Stomach smooth muscle (tissue), 2 donors: ENCODE data around the gene CRPPA.
A peak's percentile ranks its signal among the peaks of the same experiment; 100 is the strongest.
"Not testable (repeated sequence)": the region's sequence is repeated elsewhere in the genome, so short reads cannot be mapped to it uniquely, and the experiment has no call there.

Experiments used
- H3K27ac ChIP-seq: one replicate; pipeline ENCODE4 v1.7.0; 2013; ENCODE audit warnings: mild to moderate bottlenecking, low read length, inconsistent platforms
- H3K27me3 ChIP-seq, 2 donors: one replicate each; pipeline ENCODE4 v1.7.0; 2013; ENCODE audit warnings: low read length in 2 of 2; ENCODE audit not compliant: insufficient read depth in 2 of 2, control insufficient read depth in 1 of 2
- H3K36me3 ChIP-seq, 2 donors: one replicate each; pipeline ENCODE4 v1.7.0; 2013; ENCODE audit warnings: low read length in 2 of 2; ENCODE audit not compliant: control insufficient read depth in 2 of 2, insufficient read depth in 2 of 2
- H3K4me1 ChIP-seq: one replicate; pipeline ENCODE4 v1.7.0; 2013; ENCODE audit warnings: low read length; ENCODE audit not compliant: control insufficient read depth, insufficient read depth
- H3K4me3 ChIP-seq, 2 donors: one replicate each; pipeline ENCODE4 v1.7.0; 2013; ENCODE audit warnings: low read length in 2 of 2
- H3K9ac ChIP-seq, 2 donors: one replicate each; pipeline ENCODE4 v1.7.0; 2013; ENCODE audit warnings: low read length in 2 of 2, mild to moderate bottlenecking in 1 of 2
- H3K9me3 ChIP-seq, 2 donors: one replicate each; pipeline ENCODE4 v1.7.0; 2013; ENCODE audit warnings: low read length in 2 of 2; ENCODE audit not compliant: control insufficient read depth in 2 of 2
- donor health status: healthy.
- donor health status: Pancreatic carcinoma.

CRPPA gene

DNA sequence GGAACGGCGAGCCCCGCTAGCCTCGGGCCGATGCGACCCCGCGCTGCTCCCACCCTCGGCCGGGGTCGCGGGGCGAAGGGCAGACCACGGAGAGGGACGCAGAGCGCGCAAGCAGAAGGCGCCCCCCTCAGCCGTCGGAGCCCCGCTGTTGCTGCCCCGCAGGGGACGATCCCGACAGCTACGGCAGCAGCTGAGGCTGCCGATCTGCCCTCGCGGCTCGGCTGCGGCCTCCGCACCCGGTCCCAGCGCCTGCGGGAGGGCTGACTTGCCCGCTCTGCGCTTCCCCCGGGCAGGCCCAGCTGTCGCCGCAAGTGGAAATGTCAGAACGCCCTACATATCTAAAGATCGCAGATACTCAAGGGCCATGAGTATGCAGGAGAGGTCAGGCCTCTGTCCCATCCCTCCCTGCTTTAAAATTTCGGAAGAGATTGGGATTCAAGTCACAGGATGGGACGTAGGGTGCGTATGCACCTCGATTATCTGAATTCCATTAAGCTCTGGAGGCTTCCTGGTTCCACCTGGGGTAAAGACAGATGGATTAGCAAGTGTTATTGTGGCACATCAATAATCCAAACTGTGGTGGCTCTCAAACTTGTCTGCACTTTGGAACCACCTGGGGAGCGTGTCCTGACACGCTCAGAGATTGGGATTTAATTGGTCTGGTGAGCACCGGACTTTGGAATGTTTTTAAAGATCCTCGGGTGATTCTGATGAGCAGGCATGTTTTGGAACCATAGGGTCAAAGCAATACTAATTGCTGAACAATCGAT lies at the start of gene CRPPA:
CRPPA (minus strand) TSS at position 206 of the 770 bp plus-strand sequence. CDS start 216 bp downstream, outside the sequence.
- Histone ChIP-seq H3K36me3 (no peaks in the 10 kb centered on the region), H3K4me3 (peak within 1 kb of the TSS; percentile 70 to 85), H3K9me3 (no peaks in the 10 kb centered on the region), H3K27ac (peak within 1 kb of the TSS; percentile 98), H3K4me1 (peaks cover 27% of the 10 kb centered on the region), H3K27me3 (no peaks in the 10 kb centered on the region), H3K9ac (peak within 1 kb of the TSS; percentile 94 to 99)

DNA sequence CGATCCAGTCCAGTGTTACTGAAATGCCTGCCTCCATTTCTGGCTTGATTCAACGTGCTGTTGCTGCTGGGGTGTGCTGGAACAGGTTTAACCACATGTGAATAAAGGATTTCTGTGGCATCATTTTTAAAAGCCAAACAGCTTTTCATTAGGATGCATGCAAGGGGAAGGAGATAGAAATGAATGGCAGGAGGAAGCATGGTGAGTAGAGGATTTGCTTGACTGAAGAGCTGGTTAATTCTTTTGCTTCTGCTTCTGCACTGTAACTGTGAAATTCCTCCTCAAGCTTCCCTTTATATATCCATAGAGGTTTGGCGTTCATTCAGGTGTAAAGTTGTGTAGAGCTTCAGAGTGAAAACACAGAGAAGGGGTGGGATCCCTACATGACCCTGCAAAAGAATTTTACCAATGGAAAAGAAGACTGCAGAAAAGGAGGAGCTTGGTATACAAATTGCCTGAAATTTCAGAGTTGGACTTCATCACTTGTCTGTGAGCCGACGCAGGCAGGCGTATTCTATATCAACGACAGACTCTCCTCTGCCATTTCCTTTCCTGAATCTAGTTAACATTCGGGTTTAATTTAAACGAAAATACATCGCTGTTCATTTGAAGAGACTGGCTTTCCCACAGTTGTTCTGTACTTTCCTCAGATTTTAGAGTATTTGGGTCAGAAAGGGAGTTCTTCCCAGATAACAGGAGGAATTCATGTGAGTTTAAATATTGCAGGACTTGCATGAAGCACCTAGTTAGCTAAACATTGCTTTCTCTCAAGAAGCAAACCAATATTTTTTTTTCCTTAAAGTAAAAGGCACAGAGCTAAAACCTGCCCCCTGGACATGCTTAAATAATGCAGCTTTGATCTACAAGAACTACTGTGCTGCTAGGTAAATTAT lies 44.4 kb upstream of the CRPPA start, which contains the start of gene SOSTDC1:
SOSTDC1 (minus strand) TSS at position 270 of the 893 bp plus-strand sequence; CDS start at position 200, 70 bp downstream.
- peak within 1 kb of the TSS; percentile 47 for H3K27ac ChIP-seq
- H3K9me3 ChIP-seq = no peaks in the 10 kb centered on the region
- H3K4me1 ChIP-seq = no peaks in the 10 kb centered on the region
- peaks cover 0 to 3% of the 10 kb centered on the region in 2 donors for H3K36me3 ChIP-seq
- peak within 1 kb of the TSS; percentile 68 to 69 for H3K4me3 ChIP-seq
- H3K27me3 ChIP-seq = no peaks in the 10 kb centered on the region
- peak within 1 kb of the TSS; percentile 48 to 54 for H3K9ac ChIP-seq

DNA sequence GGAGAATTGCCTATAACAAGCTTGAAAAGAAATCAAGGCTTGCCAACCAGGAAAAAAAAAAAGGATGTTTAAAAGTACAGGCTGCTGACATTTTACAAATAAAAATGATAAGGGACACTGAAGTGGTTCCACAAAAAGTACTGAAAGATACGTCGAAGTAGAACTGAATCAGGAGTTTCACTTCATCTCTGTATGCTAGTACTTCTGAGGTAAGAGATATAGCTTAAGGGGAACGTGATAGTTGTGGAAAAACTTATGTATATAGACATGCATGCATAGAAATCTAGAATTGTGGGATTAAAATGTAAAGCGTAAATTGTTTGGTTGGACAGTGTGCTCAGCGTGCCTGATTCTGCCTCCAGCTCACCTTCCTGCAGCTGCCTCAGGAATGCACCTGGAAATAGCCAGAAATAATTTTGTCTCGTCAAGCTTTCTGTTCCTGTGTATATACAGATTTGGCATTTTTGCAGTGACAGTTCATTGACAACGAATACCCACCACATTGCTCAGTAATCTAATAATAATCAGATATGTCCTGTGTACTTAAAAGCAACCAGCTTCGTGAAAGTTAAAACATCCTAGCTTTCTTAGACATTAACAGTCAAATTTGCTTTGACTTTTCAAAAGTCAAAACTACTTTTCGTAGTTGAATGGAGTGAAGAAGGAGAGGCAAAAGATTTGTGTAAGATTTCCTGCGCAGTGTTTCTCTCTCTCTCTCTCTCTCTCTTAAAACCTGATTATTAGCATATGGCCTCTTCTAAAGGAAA lies 42.8 kb upstream of the CRPPA start:
- H3K4me3 ChIP-seq = peak overlapping the region; percentile 56 to 60
- no peaks in the 10 kb centered on the region for H3K27me3 ChIP-seq
- no peaks in the 10 kb centered on the region for H3K4me1 ChIP-seq
- H3K36me3 ChIP-seq = peaks cover 0 to 3% of the 10 kb centered on the region in 2 donors
- no peak overlapping the region for H3K9ac ChIP-seq
- no peak overlapping the region for H3K27ac ChIP-seq
- H3K9me3 ChIP-seq = no peaks in the 10 kb centered on the region

DNA sequence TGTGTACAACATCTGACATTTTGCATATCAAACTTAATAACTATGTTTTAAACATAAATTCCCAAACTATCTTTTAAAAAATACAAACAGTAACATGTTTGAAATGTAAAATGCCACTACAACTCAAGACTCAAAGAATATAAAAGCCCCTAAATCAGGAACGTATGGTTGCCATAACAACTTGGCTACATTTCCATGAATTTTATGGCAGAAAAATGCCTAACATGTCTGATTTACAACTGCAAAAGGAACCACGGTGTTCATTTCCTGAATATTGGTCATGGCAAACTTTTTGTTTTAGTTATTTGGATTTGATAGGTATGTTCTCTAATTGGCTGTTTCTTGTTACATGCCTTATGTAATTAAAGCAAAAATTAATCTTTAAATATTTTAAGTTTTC lies 42.2 kb upstream of the CRPPA start:
- Histone ChIP-seq H3K36me3 (peaks cover 0 to 3% of the 10 kb centered on the region in 2 donors), H3K9ac (no peak overlapping the region), H3K9me3 (no peaks in the 10 kb centered on the region), H3K4me3 (peak overlapping the region; percentile 56 to 60), H3K27ac (no peak overlapping the region), H3K27me3 (no peaks in the 10 kb centered on the region), H3K4me1 (no peaks in the 10 kb centered on the region)

DNA sequence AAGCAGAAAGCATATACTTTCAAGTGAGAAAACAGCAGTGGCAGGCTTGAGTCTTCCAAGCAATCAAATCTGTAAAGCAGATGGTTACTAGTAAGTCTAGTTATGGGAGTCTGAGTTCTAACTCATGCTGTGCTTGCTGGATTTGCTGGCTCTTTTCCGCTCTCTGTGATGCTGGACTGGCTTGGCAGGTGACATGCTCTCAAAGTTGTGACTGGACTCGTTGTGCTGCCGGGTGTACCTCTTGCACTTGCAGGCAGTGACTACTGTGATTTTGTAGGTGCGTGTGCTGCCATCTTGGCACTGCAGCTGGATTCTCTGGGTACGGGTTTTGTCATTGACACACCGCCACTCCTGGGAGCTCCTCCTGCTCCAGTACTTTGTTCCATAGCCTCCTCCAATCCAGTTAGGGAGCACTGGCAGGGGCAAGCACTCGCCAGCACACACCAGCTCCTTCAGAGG lies 41.1 kb upstream of the CRPPA start:
- Histone ChIP-seq H3K27ac (no peak overlapping the region), H3K36me3 (peaks cover 0 to 3% of the 10 kb centered on the region in 2 donors), H3K4me1 (no peaks in the 10 kb centered on the region), H3K27me3 (no peaks in the 10 kb centered on the region), H3K9me3 (no peaks in the 10 kb centered on the region), H3K4me3 (no peak overlapping the region), H3K9ac (no peak overlapping the region)

DNA sequence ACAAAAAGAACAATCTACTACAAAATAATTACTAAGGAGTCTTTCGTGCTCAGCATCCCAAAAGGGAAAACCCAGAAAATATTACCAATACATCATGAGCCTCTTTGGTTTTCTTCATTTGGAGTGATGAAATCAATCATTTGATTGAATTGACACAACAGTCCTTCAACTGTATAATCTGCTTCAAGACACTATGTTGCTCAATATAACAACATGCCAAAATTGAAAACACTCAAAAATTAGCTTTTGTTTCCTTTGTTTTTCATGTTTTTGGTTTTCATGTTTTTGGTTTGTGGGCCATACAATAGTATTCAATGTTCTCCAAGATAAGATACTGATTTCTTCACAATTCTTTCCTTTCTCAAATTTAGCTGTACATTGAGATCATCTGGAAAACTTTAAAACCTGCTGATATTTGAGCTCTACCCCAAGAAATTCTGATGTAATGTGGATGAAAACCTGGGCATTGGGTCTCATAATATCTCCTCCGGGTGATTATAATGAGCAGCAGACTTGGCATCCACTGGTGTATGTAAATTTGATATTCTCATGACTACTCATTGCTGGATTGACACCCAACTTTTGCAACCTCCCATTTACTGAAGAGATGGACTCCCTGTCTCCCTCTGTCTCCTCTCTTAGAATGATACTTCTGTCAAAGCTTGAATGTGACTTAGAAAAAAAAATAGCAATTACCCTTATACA lies 39.6 kb upstream of the CRPPA start:
- no peak overlapping the region for H3K4me3 ChIP-seq
- no peak overlapping the region for H3K9ac ChIP-seq
- peaks cover 0 to 3% of the 10 kb centered on the region in 2 donors for H3K36me3 ChIP-seq
- no peaks in the 10 kb centered on the region for H3K9me3 ChIP-seq
- H3K27ac ChIP-seq = no peak overlapping the region
- no peaks in the 10 kb centered on the region for H3K4me1 ChIP-seq
- no peaks in the 10 kb centered on the region for H3K27me3 ChIP-seq

DNA sequence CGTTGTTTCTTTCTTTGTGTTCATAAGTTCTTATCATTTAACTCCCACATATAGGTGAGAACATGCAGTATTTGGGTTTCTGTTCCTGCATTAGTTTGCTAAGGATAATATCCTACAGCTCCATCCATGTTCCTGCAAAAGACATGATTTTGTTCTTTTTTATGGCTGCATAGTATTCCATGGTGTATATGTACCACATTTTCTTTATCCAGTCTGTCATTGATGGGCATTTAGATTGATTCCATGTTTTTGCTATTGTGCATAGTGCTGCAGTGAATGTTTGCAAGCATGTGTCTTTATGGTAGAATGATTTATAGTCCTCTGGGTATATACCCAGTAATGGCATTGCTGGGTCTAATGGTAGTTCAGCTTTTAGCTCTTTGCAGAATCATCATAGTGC lies 35.0 kb upstream of the CRPPA start:
- H3K9ac ChIP-seq, H3K4me1 ChIP-seq, H3K36me3 ChIP-seq, H3K27me3 ChIP-seq, H3K4me3 ChIP-seq, H3K27ac ChIP-seq, H3K9me3 ChIP-seq: not testable (repeated sequence)

DNA sequence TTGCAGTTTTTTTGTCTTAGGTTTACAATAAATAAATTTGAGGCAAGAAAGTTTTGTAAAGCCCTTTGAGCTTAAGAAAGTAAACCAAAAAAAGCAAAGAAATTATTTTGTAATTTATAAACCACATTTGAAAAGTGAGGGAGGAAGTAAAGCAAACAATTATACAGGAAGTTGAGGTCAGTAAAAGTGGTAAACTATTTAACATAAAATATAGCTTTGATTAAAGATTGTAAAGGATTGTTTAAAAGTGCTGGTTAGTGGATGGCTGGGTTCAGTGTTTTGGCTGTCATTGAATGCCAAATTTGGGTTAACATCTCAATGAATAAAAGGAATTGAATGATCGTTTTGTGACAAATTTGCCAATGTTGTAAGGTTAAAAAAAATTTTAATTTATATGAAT lies 34.3 kb upstream of the CRPPA start:
- no peak overlapping the region for H3K4me3 ChIP-seq
- no peak overlapping the region for H3K9ac ChIP-seq
- H3K27ac ChIP-seq = no peak overlapping the region
- no peaks in the 10 kb centered on the region for H3K27me3 ChIP-seq
- no peaks in the 10 kb centered on the region for H3K9me3 ChIP-seq
- H3K4me1 ChIP-seq = no peaks in the 10 kb centered on the region
- no peaks in the 10 kb centered on the region for H3K36me3 ChIP-seq

DNA sequence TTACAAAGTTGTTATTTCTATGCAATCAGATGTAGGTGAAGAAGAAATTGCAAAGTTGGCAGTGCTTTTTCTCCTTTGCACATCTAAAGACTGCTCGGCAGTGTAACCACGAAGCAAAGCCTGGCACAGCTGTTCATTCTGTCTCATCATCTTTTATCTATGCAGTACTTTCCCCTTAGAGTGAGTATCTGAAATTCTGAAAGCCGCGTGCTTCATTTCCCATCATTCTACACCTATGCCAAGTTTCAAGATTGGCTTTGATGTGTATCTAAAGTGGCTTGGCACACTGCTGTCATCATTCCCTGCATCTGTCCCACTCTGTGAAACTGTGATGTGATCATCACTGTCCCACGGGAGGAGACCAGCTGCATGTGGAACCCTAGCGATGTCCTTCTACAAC lies 29.0 kb upstream of the CRPPA start:
- Histone ChIP-seq H3K4me1 (no peaks in the 10 kb centered on the region), H3K9ac (no peak overlapping the region), H3K4me3 (no peak overlapping the region), H3K9me3 (no peaks in the 10 kb centered on the region), H3K27ac (no peak overlapping the region), H3K27me3 (no peaks in the 10 kb centered on the region), H3K36me3 (no peaks in the 10 kb centered on the region)

DNA sequence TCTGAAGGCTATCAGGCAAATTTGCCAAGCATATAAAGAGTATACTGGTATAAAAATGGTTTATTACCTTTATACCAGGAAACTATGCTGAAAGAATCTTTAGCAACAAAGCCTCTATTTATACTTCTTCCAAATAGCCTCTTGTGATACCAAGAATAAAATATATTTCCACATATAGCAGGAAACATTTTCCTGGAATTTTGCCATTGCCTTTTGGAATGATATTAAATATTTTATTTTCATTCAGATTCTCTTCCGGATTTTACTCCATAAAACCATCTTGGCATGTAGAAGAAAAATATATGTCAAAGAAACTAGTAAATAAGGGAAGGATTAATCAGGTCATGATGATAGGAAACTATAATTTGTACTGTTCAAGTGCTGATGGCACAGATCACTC lies 26.5 kb upstream of the CRPPA start:
- H3K4me3 ChIP-seq = no peak overlapping the region
- no peak overlapping the region for H3K27ac ChIP-seq
- no peaks in the 10 kb centered on the region for H3K36me3 ChIP-seq
- H3K27me3 ChIP-seq = no peaks in the 10 kb centered on the region
- no peak overlapping the region for H3K9ac ChIP-seq
- H3K4me1 ChIP-seq = no peaks in the 10 kb centered on the region
- no peaks in the 10 kb centered on the region for H3K9me3 ChIP-seq
